Measurements from ENCODE around the gene DDIAS.
"Not testable (repeated sequence)": the region's sequence is repeated elsewhere in the genome, so short reads cannot be mapped to it uniquely, and the experiment has no call there.

DDIAS gene

GRCh38 chr11:82901165-82901921, at the start of gene DDIAS:
Gene DDIAS, plus strand, starts transcription at chr11:82901736. Its CDS starts 13,003 bp downstream, at chr11:82914739.
- DNase-seq = peak; percentile 95 to 96

- no peak for DNase-seq
These were observed 47.3 kb upstream of the DDIAS start for GRCh38 chr11:82854242-82854641.

GRCh38 chr11:82854916-82855315, 46.6 kb upstream of the DDIAS start:
- not testable (repeated sequence) for DNase-seq

- no peak for DNase-seq
These were observed 45.9 kb upstream of the DDIAS start for GRCh38 chr11:82855616-82856015.

- no peak for DNase-seq
These were observed 44.4 kb upstream of the DDIAS start for GRCh38 chr11:82857145-82857544.

GRCh38 chr11:82858133-82858532, 43.4 kb upstream of the DDIAS start:
- DNase-seq = no peak

- DNase-seq = no peak
These were observed 42.9 kb upstream of the DDIAS start for GRCh38 chr11:82858556-82859091.

GRCh38 chr11:82859750-82860149, 41.8 kb upstream of the DDIAS start:
- DNase-seq = no peak

GRCh38 chr11:82862379-82862778, 39.2 kb upstream of the DDIAS start:
- no peak for DNase-seq

GRCh38 chr11:82863209-82863608, 38.3 kb upstream of the DDIAS start:
- no peak for DNase-seq

- peak; percentile 5 to 15 for DNase-seq
These were observed 37.3 kb upstream of the DDIAS start for GRCh38 chr11:82864268-82864667.

GRCh38 chr11:82865841-82866240, 35.7 kb upstream of the DDIAS start:
- no peak for DNase-seq

- DNase-seq = peak; percentile 74 to 81
These were observed 33.9 kb upstream of the DDIAS start for GRCh38 chr11:82867495-82868082.

- DNase-seq = no peak
These were observed 31.9 kb upstream of the DDIAS start for GRCh38 chr11:82869657-82870056.

GRCh38 chr11:82871646-82872045, 29.9 kb upstream of the DDIAS start:
- DNase-seq = no peak

GRCh38 chr11:82872377-82873150, 29.0 kb upstream of the DDIAS start:
- no peak for DNase-seq

- no peak for DNase-seq
These were observed 27.6 kb upstream of the DDIAS start for GRCh38 chr11:82873919-82874333.

GRCh38 chr11:82874646-82875523, 26.7 kb upstream of the DDIAS start:
- no peak for DNase-seq

GRCh38 chr11:82883853-82884252, 17.7 kb upstream of the DDIAS start:
- DNase-seq = no peak

GRCh38 chr11:82889133-82890001, 12.2 kb upstream of the DDIAS start:
- DNase-seq = no peak

- no peak for DNase-seq
These were observed 11.6 kb upstream of the DDIAS start for GRCh38 chr11:82890002-82890341.

- DNase-seq = no peak
These were observed 10.6 kb upstream of the DDIAS start for GRCh38 chr11:82890936-82891335.
